H7 (cell line): ENCODE results near the gene CISD2. TPM values are rescaled to one million over a fixed set of nuclear protein-coding genes. Genes with fewer than 3 reads are reported as not detected.
"Not testable (repeated sequence)": the region's sequence is repeated elsewhere in the genome, so short reads cannot be mapped to it uniquely, and the experiment has no call there.

Source experiments
- DNase-seq: peaks from one replicate; pipeline ENCODE4 v3.0.0; 2012
- H3K27me3 ChIP-seq: 2 replicates; pipeline ENCODE4 v1.6.0; 2011; ENCODE audit warnings: mild to moderate bottlenecking, low read length; ENCODE audit not compliant: control insufficient read depth, insufficient read depth
- H3K36me3 ChIP-seq: replicated peaks from 2 replicates; pipeline ENCODE4 v1.5.1; 2011; ENCODE audit warnings: low read length; ENCODE audit not compliant: control insufficient read depth, insufficient read depth
- H3K4me3 ChIP-seq: 2 replicates; pipeline ENCODE4 v1.5.1; 2011; ENCODE audit warnings: low read depth, mild to moderate bottlenecking, control low read depth, low read length, moderate library complexity; ENCODE audit not compliant: insufficient read depth
- total RNA-seq: library from RNA; depleted of rRNA; stranded (reverse); fragments of >200 nt; shearing (Covaris generic); gene quantifications from 2 replicates; pipeline ENCODE4 v1.2.3, GENCODE V29; 2014; rRNA removed

The CISD2 gene
- total RNA-seq: 36.8 and 41.3 TPM in 2 replicates

- Histone ChIP-seq H3K4me3 (peak within 1 kb of the TSS; percentile 78), H3K36me3 (no peaks in the 10 kb centered on the region)
Measured at GRCh38 chr4:102868781-102869568, at the start of gene CISD2. TSS of gene CISD2 (plus strand) at chr4:102868992. CDS start at chr4:102869085, 93 bp downstream.

GRCh38 chr4:102819100-102819499, 49.7 kb upstream of the CISD2 start:
- not testable (repeated sequence) for DNase-seq, H3K36me3 ChIP-seq, H3K4me3 ChIP-seq, H3K27me3 ChIP-seq

More at GRCh38 chr4:102868781-102869568, at the start of gene CISD2:
- DNase-seq: peak; percentile 93
- H3K27me3 ChIP-seq: no peaks in the 10 kb centered on the region

GRCh38 chr4:102819588-102820365, 49.0 kb upstream of the CISD2 start:
- H3K27me3 ChIP-seq: no peaks in the 10 kb centered on the region
- DNase-seq: no peak
- no peak overlapping the region for H3K4me3 ChIP-seq
- H3K36me3 ChIP-seq: no peaks in the 10 kb centered on the region

- no peaks in the 10 kb centered on the region for H3K36me3 ChIP-seq
- no peak for DNase-seq
- H3K4me3 ChIP-seq: no peak overlapping the region
- no peaks in the 10 kb centered on the region for H3K27me3 ChIP-seq
Measured at GRCh38 chr4:102823464-102823863, 45.3 kb upstream of the CISD2 start.

- DNase-seq: no peak
- no peaks in the 10 kb centered on the region for H3K36me3 ChIP-seq
- H3K27me3 ChIP-seq: no peaks in the 10 kb centered on the region
- no peak overlapping the region for H3K4me3 ChIP-seq
Measured at GRCh38 chr4:102823897-102824296, 44.9 kb upstream of the CISD2 start.

- no peaks in the 10 kb centered on the region for H3K27me3 ChIP-seq
- H3K36me3 ChIP-seq: no peaks in the 10 kb centered on the region
- H3K4me3 ChIP-seq: peak overlapping the region; percentile 93
- DNase-seq: no peak
Measured at GRCh38 chr4:102824398-102824797, 44.4 kb upstream of the CISD2 start.

GRCh38 chr4:102825261-102826091, 43.3 kb upstream of the CISD2 start:
- Histone ChIP-seq H3K36me3 (no peaks in the 10 kb centered on the region), H3K4me3 (peak overlapping the region; percentile 93), H3K27me3 (no peaks in the 10 kb centered on the region)
- peak; percentile 15 for DNase-seq

GRCh38 chr4:102826105-102826889, 42.5 kb upstream of the CISD2 start:
- no peaks in the 10 kb centered on the region for H3K36me3 ChIP-seq
- no peak for DNase-seq
- H3K4me3 ChIP-seq: peak overlapping the region; percentile 93
- H3K27me3 ChIP-seq: no peaks in the 10 kb centered on the region

- peak within 1 kb of the TSS; percentile 93 for H3K4me3 ChIP-seq
- no peaks in the 10 kb centered on the region for H3K36me3 ChIP-seq
- no peaks in the 10 kb centered on the region for H3K27me3 ChIP-seq
- peak; percentile 79 for DNase-seq
Measured at GRCh38 chr4:102826890-102827673, 41.7 kb upstream of the CISD2 start, which contains the start of gene UBE2D3. TSS of gene UBE2D3 (minus strand) at chr4:102827551. CDS start at chr4:102826508, 1,043 bp downstream.

GRCh38 chr4:102827674-102828496, 40.9 kb upstream of the CISD2 start:
- Histone ChIP-seq H3K4me3 (peak overlapping the region; percentile 93), H3K36me3 (no peaks in the 10 kb centered on the region), H3K27me3 (no peaks in the 10 kb centered on the region)
- DNase-seq: peak; percentile 79

- H3K4me3 ChIP-seq: peak overlapping the region; percentile 93
- H3K36me3 ChIP-seq: no peaks in the 10 kb centered on the region
- H3K27me3 ChIP-seq: no peaks in the 10 kb centered on the region
- DNase-seq: no peak
Measured at GRCh38 chr4:102828497-102828808, 40.3 kb upstream of the CISD2 start.

- Histone ChIP-seq H3K36me3 (no peaks in the 10 kb centered on the region), H3K4me3 (no peak overlapping the region), H3K27me3 (no peaks in the 10 kb centered on the region)
- no peak for DNase-seq
Measured at GRCh38 chr4:102829803-102830202, 39.0 kb upstream of the CISD2 start.
